Vagina (tissue), 2 donors: ENCODE data around the gene ENOX1. TPM values are rescaled to one million over a fixed set of nuclear protein-coding genes. Genes with fewer than 3 reads are reported as not detected.

Source experiments
- DNase-seq, 2 donors: peaks; one replicate each; pipeline ENCODE4 v3.0.0-alpha.2; 2017; ENCODE audit errors: extremely low spot score in 2 of 2
- H3K27ac ChIP-seq: fragments of 200-600 bp; sonication (generic); one replicate; pipeline ENCODE4 v1.5.1; 2019
- H3K27me3 ChIP-seq: fragments of 200-600 bp; sonication (generic); one replicate; pipeline ENCODE4 v1.5.1; 2019
- H3K36me3 ChIP-seq, 2 donors: fragments of 200-600 bp; sonication (generic); one replicate each; pipeline ENCODE4 v1.5.1; 2017 to 2019
- H3K4me1 ChIP-seq: fragments of 200-600 bp; sonication (generic); one replicate; pipeline ENCODE4 v1.5.1; 2019
- H3K4me3 ChIP-seq, 2 donors: fragments of 200-600 bp; sonication (generic); 1 replicate in 1 of 2; 2 replicates in 1 of 2; pipeline ENCODE4 v1.5.1; 2016 to 2019
- H3K9me3 ChIP-seq: fragments of 200-600 bp; sonication (generic); one replicate; pipeline ENCODE4 v1.5.1; 2019
- POLR2A ChIP-seq, 2 donors: fragments of 450-650 bp; IDR thresholded peaks; one replicate each; pipeline ENCODE4 v1.6.1; 2017; ENCODE audit warnings: antibody characterized with exemption in 2 of 2, mild to moderate bottlenecking in 2 of 2, moderate library complexity in 2 of 2
- POLR2AphosphoS5 ChIP-seq, 2 donors: sonication (generic); formaldehyde crosslinking; IDR thresholded peaks; one replicate each; pipeline ENCODE4 v1.9.0; 2017; ENCODE audit warnings: antibody characterized with exemption in 2 of 2, mild to moderate bottlenecking in 2 of 2, low read depth in 1 of 2; ENCODE audit not compliant: insufficient read depth in 1 of 2
- intact Hi-C: fragments of 100-400 bp; cut with DNase I; formaldehyde crosslinking; loops from one replicate; pipeline ENCODE4 v1.15.1; 2023
- total RNA-seq: library from RNA; depleted of rRNA; stranded (reverse); fragments of >200 nt; gene quantifications from one replicate; pipeline ENCODE4 v1.2.3, GENCODE V29; 2016
- TF ChIP-seq, protein P1 (sequence below), 3 experiments: fragments of 450-650 bp in 2 of 3; fragments of 200-600 bp in 1 of 3; sonication (generic) in 1 of 3; IDR thresholded peaks; one replicate each; pipeline ENCODE4 v1.5.1; 2017 to 2019; ENCODE audit warnings: antibody characterized with exemption in 3 of 3, mild to moderate bottlenecking in 2 of 3, moderate library complexity in 2 of 3

ENOX1 gene
- total RNA-seq, 1 donor from 2014 or later: 2.7 TPM

- no peak for DNase-seq
- TF ChIP-seq, protein P1, sequence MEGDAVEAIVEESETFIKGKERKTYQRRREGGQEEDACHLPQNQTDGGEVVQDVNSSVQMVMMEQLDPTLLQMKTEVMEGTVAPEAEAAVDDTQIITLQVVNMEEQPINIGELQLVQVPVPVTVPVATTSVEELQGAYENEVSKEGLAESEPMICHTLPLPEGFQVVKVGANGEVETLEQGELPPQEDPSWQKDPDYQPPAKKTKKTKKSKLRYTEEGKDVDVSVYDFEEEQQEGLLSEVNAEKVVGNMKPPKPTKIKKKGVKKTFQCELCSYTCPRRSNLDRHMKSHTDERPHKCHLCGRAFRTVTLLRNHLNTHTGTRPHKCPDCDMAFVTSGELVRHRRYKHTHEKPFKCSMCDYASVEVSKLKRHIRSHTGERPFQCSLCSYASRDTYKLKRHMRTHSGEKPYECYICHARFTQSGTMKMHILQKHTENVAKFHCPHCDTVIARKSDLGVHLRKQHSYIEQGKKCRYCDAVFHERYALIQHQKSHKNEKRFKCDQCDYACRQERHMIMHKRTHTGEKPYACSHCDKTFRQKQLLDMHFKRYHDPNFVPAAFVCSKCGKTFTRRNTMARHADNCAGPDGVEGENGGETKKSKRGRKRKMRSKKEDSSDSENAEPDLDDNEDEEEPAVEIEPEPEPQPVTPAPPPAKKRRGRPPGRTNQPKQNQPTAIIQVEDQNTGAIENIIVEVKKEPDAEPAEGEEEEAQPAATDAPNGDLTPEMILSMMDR (IDR thresholded peaks at IDR 0.05): no peak
- TF ChIP-seq POLR2A (IDR thresholded peaks at IDR 0.05): no peak
- TF ChIP-seq POLR2AphosphoS5 (IDR thresholded peaks at IDR 0.05; ENCODE audit: insufficient read depth in 1 of 2, low read depth in 1 of 2): no peak
- Histone ChIP-seq H3K36me3 (no peaks in the 10 kb centered on the region), H3K4me1 (peaks cover 7% of the 10 kb centered on the region), H3K27ac (no peak overlapping the region), H3K4me3 (no peak overlapping the region), H3K27me3 (no peaks in the 10 kb centered on the region), H3K9me3 (no peaks in the 10 kb centered on the region)
- intact Hi-C loops: no loop called here
These were observed 403.1 kb downstream of the ENOX1 start for GRCh38 chr13:43383498-43384165.

- Histone ChIP-seq H3K4me3 (no peak overlapping the region), H3K36me3 (no peaks in the 10 kb centered on the region), H3K27ac (no peak overlapping the region), H3K9me3 (no peaks in the 10 kb centered on the region), H3K4me1 (no peaks in the 10 kb centered on the region), H3K27me3 (no peaks in the 10 kb centered on the region)
- no peak for DNase-seq
- intact Hi-C loops: no loop called here
- TF ChIP-seq, protein P1 (IDR thresholded peaks at IDR 0.05): no peak
These were observed 407.0 kb downstream of the ENOX1 start for GRCh38 chr13:43379738-43380137.

GRCh38 chr13:43377973-43378372 is 408.8 kb downstream of the ENOX1 start:
- no peaks in the 10 kb centered on the region for H3K27me3 ChIP-seq
- no peaks in the 10 kb centered on the region for H3K4me1 ChIP-seq
- H3K36me3 ChIP-seq: no peaks in the 10 kb centered on the region
- no peak for DNase-seq
- no peaks in the 10 kb centered on the region for H3K9me3 ChIP-seq
- no peak for TF ChIP-seq POLR2A (IDR thresholded peaks at IDR 0.05)
- TF ChIP-seq, protein P1 (IDR thresholded peaks at IDR 0.05): no peak
- TF ChIP-seq POLR2AphosphoS5 (IDR thresholded peaks at IDR 0.05; ENCODE audit: insufficient read depth in 1 of 2, low read depth in 1 of 2): no peak
- no peak overlapping the region for H3K27ac ChIP-seq
- no peak overlapping the region for H3K4me3 ChIP-seq
- intact Hi-C loops: no loop called here

DNA sequence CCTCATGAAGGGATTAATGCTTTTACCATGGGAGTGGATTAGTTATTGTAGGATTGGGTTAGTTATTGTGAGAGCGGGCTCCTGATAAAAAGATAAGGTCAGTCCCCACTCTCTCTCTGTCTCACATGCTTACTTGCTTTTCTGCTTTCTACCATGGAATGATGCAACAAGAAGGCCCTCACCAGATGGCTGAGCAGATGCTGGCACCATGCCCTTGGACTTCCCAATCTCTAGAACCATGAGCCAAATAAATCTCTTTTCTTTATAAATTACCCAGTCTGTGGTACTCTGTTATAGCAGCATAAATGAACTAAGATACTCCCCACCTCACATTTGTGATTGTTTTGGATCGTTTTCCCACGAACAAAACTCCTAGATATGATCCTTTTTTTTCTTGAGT is 409.6 kb downstream of the ENOX1 start:
- Histone ChIP-seq H3K27me3 (no peaks in the 10 kb centered on the region), H3K4me3 (no peak overlapping the region), H3K27ac (no peak overlapping the region), H3K4me1 (no peaks in the 10 kb centered on the region), H3K9me3 (no peaks in the 10 kb centered on the region), H3K36me3 (no peaks in the 10 kb centered on the region)
- no peak for DNase-seq
- TF ChIP-seq POLR2AphosphoS5 (IDR thresholded peaks at IDR 0.05; ENCODE audit: insufficient read depth in 1 of 2, low read depth in 1 of 2) (no peak), POLR2A (IDR thresholded peaks at IDR 0.05) (no peak)
- TF ChIP-seq, protein P1 (IDR thresholded peaks at IDR 0.05): no peak
- intact Hi-C loops: no loop called here

GRCh38 chr13:43376596-43376995 is 410.2 kb downstream of the ENOX1 start:
- no peak for DNase-seq
- H3K9me3 ChIP-seq: no peaks in the 10 kb centered on the region
- no peak overlapping the region for H3K4me3 ChIP-seq
- H3K4me1 ChIP-seq: no peaks in the 10 kb centered on the region
- H3K27ac ChIP-seq: no peak overlapping the region
- H3K27me3 ChIP-seq: no peaks in the 10 kb centered on the region
- TF ChIP-seq POLR2AphosphoS5 (IDR thresholded peaks at IDR 0.05; ENCODE audit: insufficient read depth in 1 of 2, low read depth in 1 of 2): no peak
- no peak for TF ChIP-seq POLR2A (IDR thresholded peaks at IDR 0.05)
- TF ChIP-seq, protein P1 (IDR thresholded peaks at IDR 0.05): no peak
- intact Hi-C loops: no loop called here
- H3K36me3 ChIP-seq: no peaks in the 10 kb centered on the region
